ENCODE data around the gene ANKFY1. TPM values are rescaled to one million over a fixed set of nuclear protein-coding genes. Genes with fewer than 3 reads are reported as not detected.
A peak's percentile ranks its signal among the peaks of the same experiment; 100 is the strongest.

The ANKFY1 gene
- total RNA-seq, 1 donor from 2014 or later = 70.3 TPM

DNA sequence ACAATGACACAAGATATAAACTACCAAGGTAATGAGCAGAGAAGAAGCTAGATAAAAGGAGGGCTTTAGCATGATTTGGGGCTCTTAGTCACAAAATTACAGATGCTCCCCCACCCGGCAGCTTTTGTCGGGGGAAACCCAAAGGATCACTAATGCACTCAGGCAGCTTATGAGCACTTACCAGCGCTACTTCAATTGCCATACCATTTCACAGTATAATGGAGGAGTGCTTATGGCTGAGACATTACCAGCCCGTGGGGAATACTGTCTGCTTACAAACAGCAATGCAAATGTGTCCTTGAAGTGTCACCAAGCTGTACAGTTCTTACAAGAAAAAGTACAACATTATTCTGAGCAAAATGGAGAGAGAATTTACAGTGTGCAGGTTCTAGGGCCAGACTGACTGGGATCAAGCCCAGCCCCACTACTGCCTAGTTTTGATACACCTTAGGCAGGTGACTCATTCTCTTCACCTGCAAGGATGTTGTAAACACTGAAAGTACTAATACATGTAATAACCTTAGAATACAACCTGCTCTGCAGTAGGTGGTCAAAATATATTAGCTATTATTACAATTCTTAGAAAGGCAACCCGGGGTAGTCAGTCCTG lies 16.3 kb downstream of the ANKFY1 start:
- Histone ChIP-seq H3K27ac (peak overlapping the region; percentile 40), H3K36me3 (peaks cover 2% of the 10 kb centered on the region), H3K9me3 (no peaks in the 10 kb centered on the region), H3K4me1 (peaks cover 39% of the 10 kb centered on the region), H3K4me3 (no peak overlapping the region), H3K27me3 (ENCODE audit: low read depth) (no peaks in the 10 kb centered on the region)
- TF ChIP-seq, protein P1, sequence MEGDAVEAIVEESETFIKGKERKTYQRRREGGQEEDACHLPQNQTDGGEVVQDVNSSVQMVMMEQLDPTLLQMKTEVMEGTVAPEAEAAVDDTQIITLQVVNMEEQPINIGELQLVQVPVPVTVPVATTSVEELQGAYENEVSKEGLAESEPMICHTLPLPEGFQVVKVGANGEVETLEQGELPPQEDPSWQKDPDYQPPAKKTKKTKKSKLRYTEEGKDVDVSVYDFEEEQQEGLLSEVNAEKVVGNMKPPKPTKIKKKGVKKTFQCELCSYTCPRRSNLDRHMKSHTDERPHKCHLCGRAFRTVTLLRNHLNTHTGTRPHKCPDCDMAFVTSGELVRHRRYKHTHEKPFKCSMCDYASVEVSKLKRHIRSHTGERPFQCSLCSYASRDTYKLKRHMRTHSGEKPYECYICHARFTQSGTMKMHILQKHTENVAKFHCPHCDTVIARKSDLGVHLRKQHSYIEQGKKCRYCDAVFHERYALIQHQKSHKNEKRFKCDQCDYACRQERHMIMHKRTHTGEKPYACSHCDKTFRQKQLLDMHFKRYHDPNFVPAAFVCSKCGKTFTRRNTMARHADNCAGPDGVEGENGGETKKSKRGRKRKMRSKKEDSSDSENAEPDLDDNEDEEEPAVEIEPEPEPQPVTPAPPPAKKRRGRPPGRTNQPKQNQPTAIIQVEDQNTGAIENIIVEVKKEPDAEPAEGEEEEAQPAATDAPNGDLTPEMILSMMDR (IDR thresholded peaks at IDR 0.05) = no peak
- DNase-seq (no peak), ATAC-seq (peak; percentile 57 to 76)
- intact Hi-C loops (cut with DNase I) = no loop called here

DNA sequence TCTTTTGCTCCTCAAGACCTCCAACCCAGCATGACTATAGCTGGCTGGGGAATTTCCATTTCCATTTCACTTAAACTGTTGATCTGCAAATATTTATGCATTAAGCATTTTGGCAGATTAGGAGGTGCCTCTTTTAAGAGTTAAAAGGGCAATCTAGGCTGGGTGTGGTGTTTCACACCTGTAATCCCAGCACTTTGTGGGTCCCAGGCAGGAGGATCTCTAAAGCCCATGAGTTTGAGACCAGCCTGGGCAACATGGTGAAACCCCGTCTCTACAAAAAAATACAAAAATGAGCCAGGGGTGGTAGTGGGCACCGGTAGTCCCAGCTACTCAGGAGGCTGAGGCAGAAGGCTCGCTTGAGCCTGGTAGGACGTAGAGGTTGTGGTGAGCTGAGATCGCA lies 17.1 kb downstream of the ANKFY1 start:
- Histone ChIP-seq H3K4me1 (peaks cover 39% of the 10 kb centered on the region), H3K27ac (peak overlapping the region; percentile 40), H3K27me3 (ENCODE audit: low read depth) (no peaks in the 10 kb centered on the region), H3K9me3 (no peaks in the 10 kb centered on the region), H3K36me3 (peaks cover 10% of the 10 kb centered on the region), H3K4me3 (no peak overlapping the region)
- DNase-seq (no peak), ATAC-seq (no peak)
- TF ChIP-seq, protein P1 (IDR thresholded peaks at IDR 0.05) = no peak
- intact Hi-C loops (cut with DNase I) = no loop called here

DNA sequence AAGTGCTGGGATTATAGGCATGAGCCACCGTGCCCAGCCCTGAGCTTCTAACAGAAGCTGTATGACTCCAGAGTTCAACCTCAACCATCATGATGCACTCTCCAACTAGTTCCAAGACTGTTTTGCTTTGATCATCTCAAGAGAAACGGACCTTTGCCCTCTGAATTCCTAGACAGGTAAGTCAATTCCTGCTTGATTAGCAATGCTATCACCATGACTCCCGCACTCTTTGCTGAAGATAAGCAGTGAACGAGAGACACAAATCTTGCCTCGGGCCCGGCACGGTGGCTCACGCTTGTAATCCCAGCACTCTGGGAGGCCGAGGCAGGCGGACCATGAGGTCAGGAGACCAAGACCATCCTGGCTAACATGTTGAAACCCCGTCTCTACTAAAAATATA lies 22.2 kb downstream of the ANKFY1 start:
- H3K4me3 ChIP-seq = no peak overlapping the region
- H3K27me3 ChIP-seq (ENCODE audit: low read depth) = no peaks in the 10 kb centered on the region
- no peak for DNase-seq
- no peak overlapping the region for H3K27ac ChIP-seq
- no peak for ATAC-seq
- H3K36me3 ChIP-seq = peaks cover 53% of the 10 kb centered on the region
- H3K9me3 ChIP-seq = no peaks in the 10 kb centered on the region
- intact Hi-C loops (cut with DNase I) = no loop called here
- peaks cover 7% of the 10 kb centered on the region for H3K4me1 ChIP-seq
- TF ChIP-seq, protein P1 (IDR thresholded peaks at IDR 0.05) = no peak

DNA sequence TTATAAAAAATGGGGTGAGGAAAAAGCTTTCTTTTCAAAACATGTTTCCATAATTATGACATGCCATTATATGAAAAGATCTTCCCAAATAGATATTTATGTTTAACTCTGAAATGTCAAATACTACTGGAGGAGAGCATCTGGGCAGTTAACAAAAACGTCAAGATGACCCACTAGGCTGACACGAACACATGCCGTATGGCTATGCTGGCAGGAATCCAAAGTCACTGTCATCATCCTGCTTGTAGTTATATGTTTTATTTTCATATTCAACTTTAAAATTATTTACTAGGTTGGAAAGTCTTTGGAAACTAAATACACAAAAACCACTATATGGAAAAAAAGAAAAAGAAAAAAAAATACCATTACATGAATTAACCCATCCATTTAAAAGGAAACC lies 27.3 kb downstream of the ANKFY1 start:
- H3K27me3 ChIP-seq (ENCODE audit: low read depth) = no peaks in the 10 kb centered on the region
- intact Hi-C loops (cut with DNase I) = no loop called here
- no peak overlapping the region for H3K4me3 ChIP-seq
- DNase-seq (no peak), ATAC-seq (no peak)
- TF ChIP-seq, protein P1 (IDR thresholded peaks at IDR 0.05) = no peak
- peaks cover 84% of the 10 kb centered on the region for H3K36me3 ChIP-seq
- no peaks in the 10 kb centered on the region for H3K9me3 ChIP-seq
- no peak overlapping the region for H3K27ac ChIP-seq
- H3K4me1 ChIP-seq = peaks cover 10% of the 10 kb centered on the region

DNA sequence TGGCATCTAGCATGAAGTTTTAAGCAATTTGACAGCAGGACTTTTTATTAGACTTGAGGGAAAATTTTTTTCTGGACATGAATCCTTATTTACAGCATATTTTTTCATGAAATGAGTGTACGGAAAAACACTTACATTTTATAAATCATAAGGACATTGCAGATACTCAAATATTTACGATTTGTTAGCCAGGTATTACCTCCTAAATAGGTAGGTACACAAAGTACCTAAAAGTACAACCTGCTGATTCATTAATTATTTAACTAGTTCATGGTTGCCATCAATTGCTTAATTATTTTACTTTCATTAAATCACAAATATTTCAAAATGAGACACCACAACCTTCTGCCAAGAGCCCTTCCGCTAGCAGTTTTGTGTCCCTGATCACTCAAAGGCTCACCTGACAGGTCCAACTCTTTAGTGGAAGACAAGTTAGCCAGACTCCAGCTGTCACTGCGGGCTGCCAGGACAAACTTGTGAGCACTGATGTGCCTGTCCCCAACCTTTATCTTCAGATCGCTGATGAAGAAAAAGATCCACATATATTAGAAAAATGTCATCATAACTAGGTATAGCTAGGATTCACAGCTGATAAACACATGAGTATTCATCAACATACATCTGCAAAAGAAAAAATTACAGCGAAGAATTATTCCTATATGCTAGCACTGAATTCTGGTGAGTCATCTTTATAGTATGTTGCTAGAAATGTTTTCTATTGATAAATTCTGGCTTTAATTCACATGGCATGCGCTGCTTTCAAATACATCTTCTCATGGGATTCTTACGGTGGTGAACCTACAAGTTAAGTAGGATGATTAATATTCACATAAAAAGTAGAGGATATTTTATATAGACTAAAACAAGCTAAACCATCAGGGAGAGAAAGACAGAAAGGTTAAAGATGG lies 28.2 kb downstream of the ANKFY1 start:
- Histone ChIP-seq H3K36me3 (peaks cover 84% of the 10 kb centered on the region), H3K4me1 (peaks cover 18% of the 10 kb centered on the region), H3K27me3 (ENCODE audit: low read depth) (no peaks in the 10 kb centered on the region), H3K9me3 (no peaks in the 10 kb centered on the region), H3K4me3 (no peak overlapping the region), H3K27ac (no peak overlapping the region)
- intact Hi-C loops (cut with DNase I) = no loop called here
- TF ChIP-seq, protein P1 (IDR thresholded peaks at IDR 0.05) = no peak
- ATAC-seq (no peak), DNase-seq (no peak)

Data from lower lobe of right lung (tissue), 2 donors.